LHCN-M2 (cell line): ENCODE measurements around the gene TPM3. TPM values are rescaled to one million over a fixed set of nuclear protein-coding genes. Genes with fewer than 3 reads are reported as not detected.
"Not testable (repeated sequence)": the region's sequence is repeated elsewhere in the genome, so short reads cannot be mapped to it uniquely, and the experiment has no call there.

ENCODE experiments used
- DNase-seq: peaks from one replicate; pipeline ENCODE4 v3.0.0-alpha.2; 2012; ENCODE audit warnings: low read depth
- total RNA-seq: library from RNA; depleted of rRNA; stranded (reverse); fragments of >200 nt; gene quantifications from 2 replicates; pipeline ENCODE4 v1.2.3, GENCODE V29; 2014

The TPM3 gene
- total RNA-seq, 1 experiment from 2014 or later: 1,027 TPM

DNA sequence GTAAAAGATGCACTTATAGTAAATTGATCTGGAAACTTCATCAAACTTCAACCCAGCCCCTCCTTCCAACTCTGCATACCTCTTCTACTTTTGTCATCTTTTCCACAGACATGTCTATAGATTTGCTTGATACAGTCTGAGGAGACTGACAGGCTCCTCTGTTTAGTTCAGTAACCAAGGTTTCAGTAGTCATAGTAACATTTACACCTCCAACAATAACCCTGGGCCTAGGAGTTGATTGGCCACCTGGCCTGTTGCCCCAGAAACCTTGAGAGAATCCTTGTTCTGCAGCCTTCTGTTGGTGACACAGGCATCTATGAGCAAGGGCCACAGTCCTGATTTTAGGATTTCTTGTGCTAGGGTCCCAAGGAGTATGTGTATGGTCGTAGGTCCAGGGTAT, 14.3 kb upstream of the TPM3 start, which contains the start of gene CFAP141:
TSS of gene CFAP141 (minus strand) at position 138 of the 400 bp plus-strand sequence. CDS start at position 112, 26 bp downstream.
- DNase-seq: no peak

- DNase-seq: not testable (repeated sequence)
Observed at GRCh38 chr1:154205778-154206177, 13.9 kb upstream of the TPM3 start.

DNA sequence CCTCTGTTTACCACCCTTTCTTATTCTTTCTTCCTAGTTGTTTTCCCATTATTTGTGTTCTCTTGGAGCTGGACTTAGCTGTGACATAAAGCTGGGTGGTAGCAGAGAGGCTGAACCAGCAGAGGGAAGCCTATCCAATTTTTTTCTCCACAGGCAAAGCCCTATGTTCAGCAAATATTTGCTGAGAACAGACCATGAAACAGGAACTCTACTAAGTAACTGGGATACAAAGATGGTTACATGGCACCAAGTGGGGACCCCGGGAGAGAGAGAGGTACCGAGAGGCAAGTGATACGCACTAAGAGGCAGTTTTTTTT, 7.6 kb upstream of the TPM3 start:
- DNase-seq: no peak

- DNase-seq: peak; percentile 70
Observed at GRCh38 chr1:154198756-154199562, 7.1 kb upstream of the TPM3 start.

DNA sequence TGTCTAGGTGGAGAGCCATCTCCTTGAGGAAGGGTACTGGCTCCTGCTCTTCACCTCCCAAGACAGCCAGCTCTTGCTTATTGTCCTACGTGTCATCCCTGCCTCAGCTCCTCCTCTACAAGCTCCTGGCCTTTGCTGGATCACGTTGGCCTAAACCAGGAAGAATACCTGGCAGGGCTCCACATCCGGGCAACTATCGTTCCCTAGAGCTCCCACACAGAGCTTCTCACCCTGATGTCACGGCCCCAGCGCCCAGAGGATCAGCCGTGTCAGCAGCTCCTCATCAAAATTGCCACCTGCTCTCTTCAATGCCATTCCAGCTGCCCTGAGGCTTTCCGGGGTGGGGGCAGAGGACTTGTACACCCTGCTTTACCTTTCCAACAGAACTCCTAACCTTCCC, 1.9 kb upstream of the TPM3 start:
- DNase-seq: peak; percentile 66

DNA sequence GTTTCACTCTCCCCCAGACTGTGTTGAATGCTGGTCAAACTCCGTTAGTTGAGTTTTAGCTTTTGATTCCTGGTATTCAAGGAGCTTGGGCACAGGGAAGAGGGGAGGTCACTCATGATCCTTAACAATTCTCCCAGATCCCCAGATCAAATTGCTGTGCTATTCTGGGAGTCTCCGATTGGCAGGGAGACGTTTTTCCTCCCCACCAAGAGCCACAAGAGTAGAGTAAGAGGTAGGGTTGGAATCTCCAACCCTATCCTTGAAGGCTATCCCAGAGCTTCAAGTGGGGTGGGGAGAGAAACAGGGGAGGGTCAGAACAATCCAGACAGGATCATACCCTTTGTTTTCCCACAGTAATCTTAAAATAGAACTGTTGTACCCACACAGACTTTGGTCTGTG, 576 bp upstream of the TPM3 start:
- no peak for DNase-seq

- peak; percentile 83 for DNase-seq
Observed at GRCh38 chr1:154190550-154190949, 1.4 kb downstream of the TPM3 start.

- no peak for DNase-seq
Observed at GRCh38 chr1:154186852-154187501, 4.9 kb downstream of the TPM3 start.

DNA sequence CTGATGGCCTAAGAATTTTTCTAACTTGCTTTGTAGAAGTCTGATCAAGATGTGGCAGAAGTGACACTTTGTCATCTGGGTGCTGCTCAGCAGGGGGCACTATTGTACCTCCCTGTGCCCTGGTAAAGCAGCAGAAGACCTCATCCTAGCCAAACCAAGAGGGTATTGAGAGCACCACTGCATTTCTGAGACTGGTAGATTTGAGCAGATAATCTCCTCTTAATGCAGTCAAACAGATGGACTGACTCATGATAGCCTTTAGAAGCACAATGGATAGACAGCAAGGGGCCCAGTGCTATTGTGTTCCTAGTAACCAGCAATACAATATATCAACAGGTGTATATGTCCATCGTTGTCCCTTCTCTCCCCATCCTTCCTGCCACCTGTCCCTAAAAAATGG, 5.7 kb downstream of the TPM3 start:
- peak; percentile 92 for DNase-seq

DNA sequence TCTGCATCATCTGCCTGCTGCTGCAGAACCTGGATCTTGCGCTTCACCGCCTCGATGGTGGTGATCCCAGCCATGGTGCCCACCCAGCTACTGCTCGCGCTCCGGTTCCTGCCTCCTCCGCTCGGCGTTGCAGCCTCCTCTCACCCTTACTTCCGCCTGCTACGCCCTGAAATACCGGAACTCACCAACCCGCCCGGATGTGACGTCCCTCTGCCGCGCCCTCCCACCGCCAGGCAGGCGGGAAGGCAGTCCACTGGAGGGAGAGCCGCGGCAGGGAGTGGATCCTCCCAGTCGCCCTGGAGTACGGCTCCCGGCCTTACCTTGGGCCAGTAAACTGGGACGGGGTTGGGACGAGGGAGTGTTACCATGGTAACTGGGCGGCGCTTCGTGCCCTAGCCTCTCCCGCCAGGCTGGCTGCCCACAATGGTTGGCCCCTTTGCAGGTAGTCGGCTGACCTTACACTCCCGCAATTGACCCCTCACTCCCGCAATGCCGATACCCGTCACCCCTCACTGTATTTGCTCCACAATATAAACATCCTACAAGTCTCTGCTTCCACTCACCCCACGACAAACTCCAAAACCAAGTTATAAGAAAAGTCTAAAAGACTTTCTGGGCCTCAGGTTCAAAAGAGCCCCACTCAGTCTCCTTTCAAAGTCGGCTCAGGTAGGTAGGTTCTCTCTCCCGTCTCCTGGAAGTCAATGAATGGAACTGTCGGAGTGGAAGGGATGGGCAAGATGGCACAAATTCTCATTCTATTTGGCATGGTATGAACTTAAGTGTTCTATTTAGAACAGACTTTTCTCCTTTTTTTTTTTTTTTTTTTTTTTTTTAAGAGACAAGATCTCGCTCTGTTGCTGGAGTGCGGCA, 8.6 kb downstream of the TPM3 start:
- DNase-seq: peak; percentile 95

DNA sequence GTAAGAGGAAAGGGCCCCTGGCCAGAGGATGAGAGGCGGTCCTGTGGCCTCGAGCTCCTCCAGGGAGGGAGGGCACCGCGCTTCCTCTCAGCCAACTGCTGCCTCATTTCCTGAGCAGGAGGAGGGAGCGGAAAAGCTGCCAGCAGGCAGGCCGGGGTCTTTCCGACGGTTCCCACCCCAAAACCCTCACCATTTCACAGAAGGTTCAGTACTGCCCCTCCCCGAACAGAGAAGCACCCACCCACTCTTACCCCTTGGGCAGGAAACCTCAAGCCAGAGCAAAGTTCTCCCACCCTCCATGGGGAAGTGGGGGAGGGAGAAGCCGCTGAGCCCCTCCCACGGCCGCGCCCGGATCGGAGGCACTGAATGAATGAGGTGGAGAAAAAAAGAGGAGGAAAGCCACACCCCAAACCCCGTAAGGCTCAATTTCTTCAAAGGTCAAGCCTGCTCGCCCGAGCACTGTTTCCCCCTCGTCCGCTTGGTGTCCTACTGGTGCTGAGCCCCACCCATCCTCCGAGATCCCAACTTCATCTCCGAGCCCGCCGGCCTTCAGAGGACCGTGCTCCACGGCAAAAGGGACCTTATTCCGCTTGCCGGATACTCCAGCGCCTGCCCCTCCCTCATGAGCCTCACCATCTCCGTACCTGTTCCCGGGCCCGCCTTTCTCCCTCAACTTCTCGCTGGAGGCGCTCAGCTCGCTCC, 9.4 kb downstream of the TPM3 start:
- peak; percentile 84 for DNase-seq

DNA sequence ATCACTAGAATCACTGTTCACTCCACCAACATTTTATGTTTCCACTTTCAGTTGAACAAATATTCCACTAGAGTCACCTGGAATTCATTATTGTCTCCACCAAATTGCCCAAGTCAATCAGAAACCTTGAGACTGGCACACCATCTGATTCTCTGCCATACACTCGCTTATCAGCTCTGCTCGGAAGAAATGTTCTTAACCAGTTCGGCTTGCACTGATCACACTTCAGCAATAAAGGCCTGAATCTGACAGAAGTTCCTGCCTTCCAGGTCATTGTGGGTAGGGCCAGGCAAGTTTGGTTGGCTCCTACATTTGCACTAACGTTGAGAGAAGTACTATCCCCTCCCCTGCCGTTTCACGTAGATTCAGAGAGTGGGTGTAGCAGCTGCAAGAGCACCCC, 10.0 kb downstream of the TPM3 start:
- DNase-seq: no peak

- DNase-seq: no peak
Observed at GRCh38 chr1:154179946-154180687, 11.8 kb downstream of the TPM3 start.

GRCh38 chr1:154178911-154179811, 12.7 kb downstream of the TPM3 start:
- no peak for DNase-seq

- no peak for DNase-seq
Observed at GRCh38 chr1:154178013-154178412, 13.9 kb downstream of the TPM3 start.

- DNase-seq: peak; percentile 49
Observed at GRCh38 chr1:154176337-154176736, 15.6 kb downstream of the TPM3 start.

DNA sequence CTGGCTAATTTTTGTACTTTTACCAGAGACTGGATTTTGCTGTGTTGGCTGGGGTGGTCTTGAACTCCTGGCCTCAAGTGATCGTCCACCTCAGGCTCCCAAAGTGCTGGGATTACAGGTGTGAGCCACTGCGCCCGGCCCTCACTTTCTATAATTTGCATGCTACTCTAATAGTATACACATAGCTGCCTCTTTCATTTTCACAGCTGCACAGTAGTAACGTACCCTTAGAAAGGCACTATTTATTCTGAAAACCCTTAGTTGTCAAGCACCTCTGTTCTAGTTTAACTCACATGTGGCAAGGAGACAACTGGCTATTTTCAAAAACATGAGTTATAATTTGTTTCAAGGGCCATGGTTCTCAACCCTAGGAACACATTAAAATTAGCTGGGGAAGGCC, 17.2 kb downstream of the TPM3 start:
- no peak for DNase-seq

DNA sequence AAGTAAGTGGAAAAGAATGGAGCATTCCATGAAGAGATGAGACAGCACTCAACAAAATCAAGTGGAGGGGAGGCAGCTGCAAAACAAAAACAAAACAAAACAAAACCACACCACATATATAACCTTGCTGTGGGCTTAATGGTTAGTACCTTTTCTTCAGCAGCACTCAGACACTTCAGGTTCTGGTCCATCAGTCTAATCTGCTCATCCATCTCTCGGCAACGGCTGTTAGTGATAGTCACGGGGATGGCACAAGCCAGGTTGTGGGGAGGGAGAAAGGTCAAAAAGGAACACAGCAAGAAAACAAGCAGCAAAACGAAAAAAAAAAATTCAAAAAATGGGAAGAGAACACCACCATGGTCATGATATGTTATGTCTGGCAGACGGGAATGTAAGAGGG, 20.0 kb downstream of the TPM3 start:
- no peak for DNase-seq

DNA sequence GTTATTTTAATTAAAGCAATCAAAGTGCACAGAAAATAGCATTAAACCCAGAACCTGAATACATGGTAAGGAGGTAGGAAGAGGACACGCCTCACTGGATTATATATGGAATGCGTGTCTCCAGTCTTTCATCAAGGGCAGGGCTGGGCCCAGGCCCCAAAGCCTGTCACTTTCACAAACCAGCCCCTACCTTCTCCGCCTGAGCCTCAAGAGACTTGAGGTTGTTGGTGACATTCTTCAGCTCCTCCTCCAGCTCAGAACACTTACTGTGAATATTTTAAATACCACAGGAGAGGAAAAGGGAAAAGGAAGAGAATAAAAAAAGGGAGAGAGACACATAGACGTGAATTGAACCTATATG, 20.7 kb downstream of the TPM3 start:
- DNase-seq: no peak
